ENCODE results near the gene MAP4. TPM values are rescaled to one million over a fixed set of nuclear protein-coding genes. Genes with fewer than 3 reads are reported as not detected.

MAP4 gene
- total and polyA plus RNA-seq, 10 donors: 22.3 to 163 (median 100) TPM

GRCh38 chr3:47964740-47965139 is 51.5 kb downstream of the MAP4 start:
- Histone ChIP-seq H3K27me3 (replicated peaks in 1 of 7) (no peaks in the 10 kb centered on the region), H3K9me3 (no peaks in the 10 kb centered on the region), H3K4me3 (no peak overlapping the region), H3K4me1 (peaks cover 11 to 22% (median 14%) of the 10 kb centered on the region in 6 donors), H3K27ac (no peak overlapping the region), H3K36me3 (peaks cover 0 to 3% (median 0%) of the 10 kb centered on the region in 6 donors)
- TF ChIP-seq POLR2A (IDR thresholded peaks at IDR 0.05): no peak
- TF ChIP-seq CTCF (IDR thresholded peaks at IDR 0.05 in 8 of 11, conservative IDR thresholded peaks at IDR 0.05 in 3 of 11): no peak
- TF ChIP-seq POLR2AphosphoS5 (IDR thresholded peaks at IDR 0.05): no peak
- no peak for DNase-seq
- intact Hi-C loops (cut with DNase I; ENCODE audit: low total_unique reads): no loop called here
- WGBS, 5 donors: 90 to 96% (median 94%) methylated on average over 4 of the region's 4 CpGs

- peaks cover 0 to 9% (median 0%) of the 10 kb centered on the region in 6 donors for H3K36me3 ChIP-seq
- no peak for TF ChIP-seq POLR2AphosphoS5 (IDR thresholded peaks at IDR 0.05)
- TF ChIP-seq POLR2A (IDR thresholded peaks at IDR 0.05): no peak
- TF ChIP-seq CTCF (IDR thresholded peaks at IDR 0.05 in 8 of 11, conservative IDR thresholded peaks at IDR 0.05 in 3 of 11): no peak
- no peaks in the 10 kb centered on the region for H3K9me3 ChIP-seq
- H3K4me3 ChIP-seq: no peak overlapping the region
- no peaks in the 10 kb centered on the region for H3K27me3 ChIP-seq (replicated peaks in 1 of 7)
- intact Hi-C loops (cut with DNase I; ENCODE audit: low total_unique reads): no loop called here
- peaks cover 11 to 22% (median 14%) of the 10 kb centered on the region in 6 donors for H3K4me1 ChIP-seq
- H3K27ac ChIP-seq: no peak overlapping the region
- 62 to 68% (median 63%) methylated on average over 4 to 5 of the region's 5 CpGs for WGBS, 5 donors
- no peak for DNase-seq
These were observed 54.2 kb downstream of the MAP4 start for GRCh38 chr3:47961815-47962606.

GRCh38 chr3:47961036-47961435 is 55.2 kb downstream of the MAP4 start:
- Histone ChIP-seq H3K4me3 (no peak overlapping the region), H3K36me3 (peaks cover 0 to 5% (median 0%) of the 10 kb centered on the region in 6 donors), H3K27ac (no peak overlapping the region), H3K9me3 (no peaks in the 10 kb centered on the region), H3K4me1 (peaks cover 11 to 22% (median 14%) of the 10 kb centered on the region in 6 donors), H3K27me3 (replicated peaks in 1 of 7) (no peaks in the 10 kb centered on the region)
- DNase-seq: no peak
- WGBS, 5 donors: 94 to 100% (median 100%) methylated on average over 1 of the region's 1 CpG
- intact Hi-C loops (cut with DNase I; ENCODE audit: low total_unique reads): no loop called here
- TF ChIP-seq POLR2AphosphoS5 (IDR thresholded peaks at IDR 0.05): no peak
- no peak for TF ChIP-seq POLR2A (IDR thresholded peaks at IDR 0.05)

GRCh38 chr3:47956521-47956920 is 59.7 kb downstream of the MAP4 start:
- Histone ChIP-seq H3K27me3 (replicated peaks in 1 of 7) (no peaks in the 10 kb centered on the region), H3K4me3 (no peak overlapping the region), H3K27ac (no peak overlapping the region), H3K36me3 (peaks cover 0 to 5% (median 0%) of the 10 kb centered on the region in 6 donors), H3K9me3 (no peaks in the 10 kb centered on the region), H3K4me1 (peaks cover under 1 to 6% (median 3%) of the 10 kb centered on the region in 6 donors)
- DNase-seq: no peak
- intact Hi-C loops (cut with DNase I; ENCODE audit: low total_unique reads): no loop called here
- 73 to 94% (median 86%) methylated on average over 1 of the region's 1 CpG for WGBS, 5 donors
- TF ChIP-seq POLR2A (IDR thresholded peaks at IDR 0.05) (no peak), POLR2AphosphoS5 (IDR thresholded peaks at IDR 0.05) (no peak), CTCF (IDR thresholded peaks at IDR 0.05 in 8 of 11, conservative IDR thresholded peaks at IDR 0.05 in 3 of 11) (no peak)
